Keratinocyte (primary cell): ENCODE data around the gene UGT3A1. TPM values are rescaled to one million over a fixed set of nuclear protein-coding genes. Genes with fewer than 3 reads are reported as not detected.

Experiments used
- DNase-seq: peaks from one replicate; pipeline ENCODE4 v3.0.0-alpha.2; 2011; ENCODE audit warnings: low read depth, missing footprints, low spot score
- FAIRE-seq: peaks from 2 replicates; lab custom pipeline; 2011; peaks lifted over from hg19 to GRCh38; lab: Jason Lieb, UNC
- H2AFZ ChIP-seq: 2 replicates; pipeline ENCODE4 v1.6.0; 2012; ENCODE audit warnings: low read length, control low read depth, inconsistent platforms; ENCODE audit not compliant: control insufficient read depth
- H3K27ac ChIP-seq: 2 replicates; pipeline ENCODE4 v1.5.1; 2011; ENCODE audit warnings: low read length; ENCODE audit not compliant: control insufficient read depth, insufficient read depth
- H3K27me3 ChIP-seq: 3 replicates; pipeline ENCODE4 v1.6.0; 2011; ENCODE audit warnings: low read length; ENCODE audit not compliant: control insufficient read depth, insufficient read depth; ENCODE audit errors: extremely low read depth
- H3K36me3 ChIP-seq, 2 experiments: 2 replicates in 1 of 2; 3 replicates in 1 of 2; pipeline ENCODE4 v1.5.1; 2011; ENCODE audit warnings: low read length in 2 of 2, mild to moderate bottlenecking in 1 of 2; ENCODE audit not compliant: control insufficient read depth in 2 of 2, insufficient read depth in 2 of 2; ENCODE audit errors: extremely low read depth in 1 of 2
- H3K4me1 ChIP-seq: 3 replicates; pipeline ENCODE4 v1.5.1; 2011; ENCODE audit warnings: low read length; ENCODE audit not compliant: control insufficient read depth, insufficient read depth; ENCODE audit errors: extremely low read depth
- H3K4me2 ChIP-seq: 3 replicates; pipeline ENCODE4 v1.6.0; 2011; ENCODE audit warnings: low read depth, low read length; ENCODE audit not compliant: control insufficient read depth, insufficient read depth; ENCODE audit errors: extremely low read depth
- H3K4me3 ChIP-seq, 3 experiments: fragments of 200-600 bp in 1 of 3; sonication (generic) in 1 of 3; 2 replicates in 2 of 3; 3 replicates in 1 of 3; pipeline ENCODE4 v1.5.1; 2011 to 2016; ENCODE audit warnings: low read length in 3 of 3, mild to moderate bottlenecking in 3 of 3, control low read depth in 2 of 3, inconsistent platforms in 1 of 3, low read depth in 1 of 3, mixed read lengths in 1 of 3, mixed run types in 1 of 3, moderate library complexity in 1 of 3; ENCODE audit not compliant: control insufficient read depth in 2 of 3, insufficient read depth in 2 of 3; ENCODE audit errors: extremely low read depth in 1 of 3
- H3K79me2 ChIP-seq: 2 replicates; pipeline ENCODE4 v1.6.0; 2012; ENCODE audit warnings: low read length; ENCODE audit not compliant: control insufficient read depth, insufficient read depth
- H3K9ac ChIP-seq: 3 replicates; pipeline ENCODE4 v1.6.0; 2011; ENCODE audit warnings: low read length; ENCODE audit not compliant: control insufficient read depth, insufficient read depth; ENCODE audit errors: extremely low read depth
- H3K9me1 ChIP-seq: 3 replicates; pipeline ENCODE4 v1.6.0; 2011; ENCODE audit warnings: low read length; ENCODE audit not compliant: control insufficient read depth, insufficient read depth; ENCODE audit errors: extremely low read depth
- H3K9me3 ChIP-seq: 2 replicates; pipeline ENCODE4 v1.5.1; 2012; ENCODE audit warnings: low read depth, low read length; ENCODE audit not compliant: control insufficient read depth
- H4K20me1 ChIP-seq: 3 replicates; pipeline ENCODE4 v1.6.0; 2011; ENCODE audit warnings: low read length; ENCODE audit not compliant: control insufficient read depth, insufficient read depth; ENCODE audit errors: extremely low read depth
- CTCF ChIP-seq, 3 experiments: IDR thresholded peaks in 1 of 3; conservative IDR thresholded peaks in 1 of 3; optimal IDR thresholded peaks in 1 of 3; 2 replicates in 2 of 3; 3 replicates in 1 of 3; pipeline versions ENCODE3 to v1.5.1; 2011; ENCODE audit warnings: low read length in 3 of 3, mild to moderate bottlenecking in 3 of 3, moderate library complexity in 2 of 3, control low read depth in 1 of 3, inconsistent platforms in 1 of 3; ENCODE audit not compliant: insufficient read depth in 2 of 3; ENCODE audit errors: extremely low read depth in 1 of 3
- EZH2 ChIP-seq: IDR thresholded peaks from one replicate; pipeline ENCODE4 v1.6.1; 2012; ENCODE audit warnings: inconsistent platforms, mild to moderate bottlenecking, low read length, moderate library complexity
- dilution Hi-C: fragments of 300-500 bp; cut with MboI; formaldehyde crosslinking; loops from one replicate; pipeline ENCODE4 v1.7.0; 2020; ENCODE audit warnings: low sequenced_read_pairs; ENCODE audit not compliant: extremely low pct_ligation_motif_present
- polyA plus RNA-seq, 5 experiments: library from polyadenylated mRNA; depleted of rRNA in 3 of 5; stranded (reverse) in 3 of 5; stranded (forward) in 1 of 5; unstranded in 1 of 5; fragments of >200 nt; gene quantifications; 1 replicate in 1 of 5; 2 replicates in 3 of 5; 3 replicates in 1 of 5; pipeline versions ENCODE4 v1.2.1 to v1.2.3, GENCODE V29; 2011 to 2012; ENCODE audit warnings: missing spikeins in 2 of 5, low read depth in 1 of 5, low replicate concordance in 1 of 5

UGT3A1 gene
- polyA plus RNA-seq, 1 donor (not counting 4 experiments of a cell fraction or from before 2014, with no cell fraction given): not detected

DNA sequence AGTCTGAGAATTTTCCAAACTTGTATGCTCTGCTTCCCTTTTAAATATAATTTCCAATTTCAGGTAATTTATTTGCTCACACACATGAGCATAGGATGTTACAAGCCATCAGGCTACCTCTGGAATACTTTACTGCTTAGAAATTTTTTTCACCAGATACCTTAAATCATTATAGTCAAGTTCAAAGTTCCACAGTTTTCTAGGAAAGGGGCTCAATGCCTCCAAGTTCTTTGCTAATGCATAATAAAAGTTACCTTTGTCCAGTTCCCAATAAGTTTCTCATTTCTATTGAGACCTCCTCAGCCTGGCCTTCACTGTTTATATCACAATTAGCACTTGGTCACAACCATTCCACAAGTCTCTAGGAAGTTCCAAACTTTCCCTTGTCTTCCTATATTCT is 16.2 kb upstream of the UGT3A1 start:
- Histone ChIP-seq H3K79me2 (no peaks in the 10 kb centered on the region), H3K36me3 (no peaks in the 10 kb centered on the region), H4K20me1 (no peaks in the 10 kb centered on the region), H3K9me1 (no peaks in the 10 kb centered on the region), H3K4me1 (no peaks in the 10 kb centered on the region), H3K9me3 (no peaks in the 10 kb centered on the region), H3K27ac (no peak overlapping the region), H3K4me2 (no peak overlapping the region), H3K9ac (no peak overlapping the region), H3K27me3 (peaks cover 4% of the 10 kb centered on the region), H3K4me3 (no peak overlapping the region), H2AFZ (no peak overlapping the region)
- dilution Hi-C loops: no loop called here
- FAIRE-seq: no peak
- DNase-seq: no peak
- TF ChIP-seq EZH2: no peak
- no peak for TF ChIP-seq CTCF (optimal IDR thresholded peaks at IDR 0.05 in 1 of 3, IDR thresholded peaks at IDR 0.05 in 1 of 3, conservative IDR thresholded peaks at IDR 0.05 in 1 of 3; ENCODE audit: extremely low read depth in 1 of 3, insufficient read depth in 2 of 3, low read length in 3 of 3)

- Histone ChIP-seq H3K4me1 (no peaks in the 10 kb centered on the region), H3K9me3 (no peaks in the 10 kb centered on the region), H3K4me2 (no peak overlapping the region), H3K27ac (no peak overlapping the region), H2AFZ (no peak overlapping the region), H3K79me2 (no peaks in the 10 kb centered on the region), H3K27me3 (peaks cover 4% of the 10 kb centered on the region), H4K20me1 (no peaks in the 10 kb centered on the region), H3K4me3 (no peak overlapping the region), H3K9me1 (no peaks in the 10 kb centered on the region), H3K36me3 (no peaks in the 10 kb centered on the region), H3K9ac (no peak overlapping the region)
- dilution Hi-C loops: no loop called here
- FAIRE-seq (no peak), DNase-seq (no peak)
- no peak for TF ChIP-seq EZH2
- no peak for TF ChIP-seq CTCF (optimal IDR thresholded peaks at IDR 0.05 in 1 of 3, IDR thresholded peaks at IDR 0.05 in 1 of 3, conservative IDR thresholded peaks at IDR 0.05 in 1 of 3; ENCODE audit: extremely low read depth in 1 of 3, insufficient read depth in 2 of 3, low read length in 3 of 3)
Measured at GRCh38 chr5:36006163-36006562, 15.0 kb upstream of the UGT3A1 start.
